HepG2 (cell line): Measurements from ENCODE around the gene TRIM54. TPM values are rescaled to one million over a fixed set of nuclear protein-coding genes. Genes with fewer than 3 reads are reported as not detected.

Source experiments
- AHR ChIP-seq: IDR thresholded peaks from 2 replicates; pipeline ENCODE4 v1.6.1; 2018; ENCODE audit warnings: missing genetic modification reagents, missing compliant biosample characterization
- GTF2F1 ChIP-seq: fragments of 150-350 bp; IDR thresholded peaks from 2 replicates; pipeline ENCODE4 v1.6.1; 2014; ENCODE audit warnings: low read length
- HDAC1 ChIP-seq: sonication (generic); formaldehyde crosslinking; IDR thresholded peaks from 2 replicates; pipeline ENCODE4 v1.5.1; 2020; ENCODE audit warnings: mild to moderate bottlenecking, missing genetic modification reagents
- HNF1B ChIP-seq: sonication (generic); formaldehyde crosslinking; IDR thresholded peaks from 2 replicates; pipeline ENCODE4 v1.5.1; 2020; ENCODE audit warnings: mild to moderate bottlenecking, moderate library complexity, missing genetic modification reagents
- MAF1 ChIP-seq: sonication (generic); formaldehyde crosslinking; IDR thresholded peaks from 2 replicates; pipeline ENCODE4 v1.5.0; 2020; ENCODE audit warnings: missing genetic modification reagents, borderline replicate concordance
- MTF1 ChIP-seq: sonication (generic); formaldehyde crosslinking; IDR thresholded peaks from 2 replicates; pipeline ENCODE4 v1.5.0; 2020; ENCODE audit warnings: missing genetic modification reagents
- PATZ1 ChIP-seq: sonication (generic); formaldehyde crosslinking; IDR thresholded peaks from 2 replicates; pipeline ENCODE4 v1.4.0; 2020; ENCODE audit warnings: missing genetic modification reagents
- REXO4 ChIP-seq: sonication (generic); formaldehyde crosslinking; IDR thresholded peaks from 2 replicates; pipeline ENCODE4 v1.8.0; 2022; ENCODE audit warnings: missing genetic modification reagents, mild to moderate bottlenecking, borderline replicate concordance
- SNAPC4 ChIP-seq: sonication (generic); formaldehyde crosslinking; IDR thresholded peaks from 2 replicates; pipeline ENCODE4 v1.4.0; 2020; ENCODE audit warnings: mild to moderate bottlenecking, missing genetic modification reagents
- ZFX ChIP-seq: sonication (generic); formaldehyde crosslinking; IDR thresholded peaks from 2 replicates; pipeline ENCODE4 v1.4.0; 2020; ENCODE audit warnings: mild to moderate bottlenecking, low read depth, missing genetic modification reagents, moderate library complexity
- ZNF274 ChIP-seq: sonication (generic); formaldehyde crosslinking; IDR thresholded peaks from 2 replicates; pipeline ENCODE4 v1.5.1; 2020; ENCODE audit warnings: mild to moderate bottlenecking, missing genetic modification reagents
- ZNF709 ChIP-seq: sonication (generic); formaldehyde crosslinking; IDR thresholded peaks from 2 replicates; pipeline ENCODE4 v1.5.0; 2020; ENCODE audit warnings: mild to moderate bottlenecking, missing genetic modification reagents
- ZNF768 ChIP-seq: sonication (generic); formaldehyde crosslinking; IDR thresholded peaks from 2 replicates; pipeline ENCODE4 v1.4.0; 2020; ENCODE audit warnings: missing genetic modification reagents
- ZNF878 ChIP-seq: sonication (generic); formaldehyde crosslinking; IDR thresholded peaks from 2 replicates; pipeline ENCODE4 v1.8.1; 2023; ENCODE audit warnings: mild to moderate bottlenecking, missing genetic modification reagents, moderate library complexity
- polyA plus RNA-seq, 8 experiments: library from polyadenylated mRNA; depleted of rRNA in 3 of 8; stranded (reverse) in 7 of 8; unstranded in 1 of 8; fragments of >200 nt; fragmentation: Illumina TruSeq in 4 of 8; extraction: Trizol in 4 of 8; gene quantifications; 2 replicates each; pipeline versions ENCODE4 v1.2.1 to v1.2.3, GENCODE V29; 2011 to 2016; ENCODE audit warnings: low read depth in 4 of 8, missing spikeins in 1 of 8, mixed read lengths in 1 of 8; ENCODE audit not compliant: insufficient read depth in 1 of 8
- total RNA-seq, 5 experiments: library from RNA; depleted of rRNA; stranded (reverse); fragments of >200 nt; fragmentation: Illumina TruSeq; extraction: Trizol; gene quantifications; 2 replicates each; pipeline ENCODE4 v1.2.3, GENCODE V29; 2016; ENCODE audit warnings: low read depth in 1 of 5

The TRIM54 gene
- total and polyA plus RNA-seq, 2 of the 13 experiments (the other 11 are each of a cell fraction or from before 2014, with no cell fraction given) = 0.07 to 0.13 TPM

GRCh38 chr2:27356382-27357181 lies 74.4 kb downstream of the TRIM54 start, which contains the start of gene GTF3C2 (continued):
- TF ChIP-seq HDAC1 (CRISPR knock-in tag) = peak; percentile 86
- TF ChIP-seq REXO4 = peak; percentile 84; the same call in 1 of the 2 replicates
- TF ChIP-seq ZNF768 = peak; percentile 54; the same call in 1 of the 2 replicates
- TF ChIP-seq ZNF878 = peak; percentile 66; the same call in 1 of the 2 replicates
- no peak for TF ChIP-seq ZNF709 (CRISPR knock-in tag)
- peak; percentile 87; the same call in 1 of the 2 replicates for TF ChIP-seq SNAPC4 (CRISPR knock-in tag)
- peak; percentile 71; the same call in 1 of the 2 replicates for TF ChIP-seq AHR
- 0 out of 2 replicates have a peak, but pooled peaks have one; percentile 47 for TF ChIP-seq MTF1 (CRISPR knock-in tag)
- TF ChIP-seq MAF1 (CRISPR knock-in tag) = peak; percentile 87; the same call in 1 of the 2 replicates
- peak; percentile 98 for TF ChIP-seq PATZ1 (CRISPR knock-in tag)
- TF ChIP-seq ZFX = peak; percentile 94
- TF ChIP-seq ZNF274 (CRISPR knock-in tag) = peak; percentile 58; the same call in 1 of the 2 replicates
- TF ChIP-seq HNF1B = peak; percentile 84
- 0 out of 2 replicates have a peak, but pooled peaks have one; percentile 53 for TF ChIP-seq GTF2F1
